Esophagus muscularis mucosa (tissue), 4 donors: ENCODE data around the gene EMX2. TPM values are rescaled to one million over a fixed set of nuclear protein-coding genes. Genes with fewer than 3 reads are reported as not detected.

Experiments used
- DNase-seq: peaks from one replicate; pipeline ENCODE4 v3.0.0-alpha.2; 2017; ENCODE audit errors: extremely low spot score
- H3K27ac ChIP-seq, 4 donors: fragments of 200-600 bp; sonication (generic); replicated peaks in 1 of 4; 1 replicate in 3 of 4; 2 replicates in 1 of 4; pipeline ENCODE4 v1.5.1; 2016 to 2019; ENCODE audit warnings: mild to moderate bottlenecking in 1 of 4
- H3K27me3 ChIP-seq, 4 donors: fragments of 200-600 bp; sonication (generic); one replicate each; pipeline versions ENCODE4 v1.5.1 to v1.6.0; 2016 to 2019
- H3K36me3 ChIP-seq, 4 donors: fragments of 200-600 bp; sonication (generic); one replicate each; pipeline ENCODE4 v1.5.1; 2016 to 2019
- H3K4me1 ChIP-seq, 4 donors: fragments of 200-600 bp; sonication (generic); one replicate each; pipeline ENCODE4 v1.5.1; 2016 to 2019
- H3K4me3 ChIP-seq, 4 donors: fragments of 200-600 bp; sonication (generic); 1 replicate in 2 of 4; 2 replicates in 2 of 4; pipeline ENCODE4 v1.5.1; 2016 to 2019; ENCODE audit warnings: mild to moderate bottlenecking in 4 of 4, moderate library complexity in 1 of 4
- H3K9me3 ChIP-seq, 4 donors: fragments of 200-600 bp; sonication (generic); 1 replicate in 3 of 4; 2 replicates in 1 of 4; pipeline ENCODE4 v1.5.1; 2016 to 2019
- CTCF ChIP-seq, 3 experiments: fragments of 200-600 bp in 2 of 3; fragments of 450-650 bp in 1 of 3; sonication (generic) in 2 of 3; IDR thresholded peaks; one replicate each; pipeline ENCODE4 v1.5.1; 2017 to 2019; ENCODE audit warnings: antibody characterized with exemption in 3 of 3, mild to moderate bottlenecking in 2 of 3, moderate library complexity in 1 of 3
- EP300 ChIP-seq: sonication (generic); formaldehyde crosslinking; IDR thresholded peaks from one replicate; pipeline ENCODE4 v1.6.1; 2017; ENCODE audit warnings: antibody characterized with exemption
- POLR2A ChIP-seq: fragments of 450-650 bp; IDR thresholded peaks from one replicate; pipeline ENCODE4 v1.6.1; 2017; ENCODE audit warnings: antibody characterized with exemption, moderate library complexity, mild to moderate bottlenecking, low read depth
- POLR2AphosphoS5 ChIP-seq, 2 donors: sonication (generic); formaldehyde crosslinking; IDR thresholded peaks; one replicate each; pipeline ENCODE4 v1.6.1; 2017; ENCODE audit warnings: antibody characterized with exemption in 2 of 2
- WGBS: methylation state at CpG from one replicate; pipeline ENCODE4 v1.1.5; 2018; 5-methylcytosine and 5-hydroxymethylcytosine counted together
- intact Hi-C: fragments of 100-400 bp; cut with DNase I; formaldehyde crosslinking; loops from one replicate; pipeline ENCODE4 v1.15.1; 2023
- total RNA-seq, 4 donors: library from RNA; depleted of rRNA; stranded (reverse); fragments of >200 nt; gene quantifications; one replicate each; pipeline versions ENCODE4 v1.1.0 to v1.2.1, GENCODE V29; 2016

Gene EMX2
- total RNA-seq, 4 donors from 2014 or later, result 0.52 to 0.71 TPM; not detected in 2

- H3K27ac ChIP-seq, result no peak overlapping the region
- no peaks in the 10 kb centered on the region for H3K9me3 ChIP-seq
- no peaks in the 10 kb centered on the region for H3K36me3 ChIP-seq
- intact Hi-C loops, result loop anchor here (5.0 kb wide), 1 partner anchor 706 kb away; no protein-coding TSS in a partner anchor
- 13% methylated on average over 20 of the region's 35 CpGs for WGBS
- TF ChIP-seq POLR2A (no peak), POLR2AphosphoS5 (IDR thresholded peaks at IDR 0.05) (no peak), EP300 (no peak), CTCF (IDR thresholded peaks at IDR 0.05) (no peak)
- no peak for DNase-seq
- peaks cover 0 to 100% (median 80%) of the 10 kb centered on the region in 4 donors for H3K27me3 ChIP-seq
- H3K4me1 ChIP-seq, result peaks cover 20 to 55% (median 49%) of the 10 kb centered on the region in 4 donors
- no peak overlapping the region for H3K4me3 ChIP-seq
Measured at GRCh38 chr10:117536072-117536865, 6.3 kb upstream of the EMX2 start.

GRCh38 chr10:117536866-117537435 lies 5.6 kb upstream of the EMX2 start:
- H3K4me3 ChIP-seq, result peak overlapping the region in 1 of 4 donors; percentile 37

GRCh38 chr10:117537436-117537903 lies 5.1 kb upstream of the EMX2 start:
- WGBS, result no CpG with 5 or more reads among the region's 39 CpGs
- intact Hi-C loops, result loop anchor here (5.0 kb wide), 1 partner anchor 705 kb away; no protein-coding TSS in a partner anchor
- H3K27me3 ChIP-seq, result peaks cover 0 to 100% (median 80%) of the 10 kb centered on the region in 4 donors
- H3K9me3 ChIP-seq, result no peaks in the 10 kb centered on the region
- H3K27ac ChIP-seq, result no peak overlapping the region
- no peak for DNase-seq
- peaks cover 28 to 63% (median 56%) of the 10 kb centered on the region in 4 donors for H3K4me1 ChIP-seq
- H3K36me3 ChIP-seq, result no peaks in the 10 kb centered on the region
- H3K4me3 ChIP-seq, result peak overlapping the region in 3 of 4 donors; percentile 20 to 37 (median 23)
- no peak for TF ChIP-seq POLR2A
- peak; percentile 60 to 67 (median 63) for TF ChIP-seq CTCF (IDR thresholded peaks at IDR 0.05)

More at GRCh38 chr10:117536866-117537435, 5.6 kb upstream of the EMX2 start:
- 13% methylated on average over 13 of the region's 40 CpGs for WGBS
- Histone ChIP-seq H3K27ac (no peak overlapping the region), H3K36me3 (no peaks in the 10 kb centered on the region), H3K9me3 (no peaks in the 10 kb centered on the region), H3K27me3 (peaks cover 0 to 100% (median 80%) of the 10 kb centered on the region in 4 donors), H3K4me1 (peaks cover 23 to 59% (median 52%) of the 10 kb centered on the region in 4 donors)
- intact Hi-C loops, result loop anchor here (5.0 kb wide), 1 partner anchor 705 kb away; no protein-coding TSS in a partner anchor
- DNase-seq, result no peak
- no peak for TF ChIP-seq POLR2AphosphoS5 (IDR thresholded peaks at IDR 0.05)
- no peak for TF ChIP-seq POLR2A
- no peak for TF ChIP-seq EP300
- TF ChIP-seq CTCF (IDR thresholded peaks at IDR 0.05), result no peak

- Histone ChIP-seq H3K4me3 (peak overlapping the region in 3 of 4 donors; percentile 20 to 37 (median 23)), H3K9me3 (no peaks in the 10 kb centered on the region), H3K27me3 (peaks cover 0 to 100% (median 78%) of the 10 kb centered on the region in 4 donors), H3K27ac (no peak overlapping the region), H3K36me3 (no peaks in the 10 kb centered on the region), H3K4me1 (peaks cover 33 to 63% (median 56%) of the 10 kb centered on the region in 4 donors)
- TF ChIP-seq CTCF (IDR thresholded peaks at IDR 0.05) (no peak), EP300 (no peak), POLR2A (no peak), POLR2AphosphoS5 (IDR thresholded peaks at IDR 0.05) (no peak)
- 29% methylated on average over 28 of the region's 38 CpGs for WGBS
- intact Hi-C loops, result loop anchor here (5.0 kb wide), 1 partner anchor 704 kb away; no protein-coding TSS in a partner anchor
- no peak for DNase-seq
Measured at GRCh38 chr10:117537904-117538524, 4.5 kb upstream of the EMX2 start.
